Measurements from ENCODE around the gene TPCN1. TPM values are rescaled to one million over a fixed set of nuclear protein-coding genes. Genes with fewer than 3 reads are reported as not detected.

TPCN1 gene
- polyA plus RNA-seq: 1.6 and 1.9 TPM in 2 replicates

GRCh38 chr12:113221181-113221996 is at the start of gene TPCN1:
Gene TPCN1 (plus strand): TSS chr12:113221464. CDS start chr12:113226853, 5,389 bp downstream.

GRCh38 chr12:113185180-113186032 is 35.9 kb upstream of the TPCN1 start, which contains the start of the genes DDX54 and RITA1:
Gene DDX54 (minus strand): TSS chr12:113185478. CDS start chr12:113185451, 27 bp downstream.
Gene RITA1 (plus strand): TSS chr12:113185721. CDS start chr12:113186747, 1,026 bp downstream.

DNA sequence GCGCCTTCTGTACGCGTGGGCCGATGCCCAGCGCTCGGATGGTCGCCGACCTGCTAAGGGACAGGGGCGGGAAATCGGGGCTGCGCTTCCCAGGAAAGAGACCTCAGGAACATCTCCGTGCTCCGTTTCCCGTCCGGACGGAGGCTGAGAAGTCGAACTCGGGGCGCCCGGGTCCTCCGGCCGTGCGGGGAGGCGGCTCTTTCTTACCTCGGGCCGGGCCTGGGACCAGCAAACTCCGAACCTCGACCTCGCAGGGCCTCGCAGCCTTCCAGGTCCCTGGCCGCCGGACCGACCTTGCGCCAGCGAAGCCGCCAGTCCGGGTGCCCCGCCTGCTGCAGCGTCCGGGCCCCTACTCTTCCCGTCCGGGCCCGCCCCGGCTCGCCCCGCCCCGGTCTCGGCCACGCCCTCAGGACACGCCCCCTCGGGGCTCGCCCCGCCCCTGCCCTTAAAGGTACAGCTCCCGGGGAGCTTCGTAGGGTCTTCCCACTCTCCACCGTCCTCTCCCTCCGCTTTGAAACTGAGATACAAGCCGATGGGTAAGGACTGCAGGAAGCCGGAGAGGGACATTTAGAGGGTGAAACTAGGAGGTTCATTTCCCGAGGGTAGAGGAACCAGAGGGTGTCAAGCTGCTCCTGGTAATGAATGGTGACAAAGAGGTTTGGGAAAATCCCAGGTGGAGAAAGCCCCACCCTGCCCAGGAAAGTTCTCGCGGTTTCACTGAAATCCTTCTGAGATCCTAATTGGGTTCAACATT is 113.7 kb downstream of the TPCN1 start, which contains the start of gene SLC8B1:
TSS of gene SLC8B1 (minus strand) at position 324 of the 754 bp plus-strand sequence. CDS start 2,231 bp downstream, outside the sequence.

Other genes starting within 250 kb of the TPCN1 start
- 0.34 TPM in 1 of 2 replicates, not detected in the other for gene OAS2, start 242.9 kb upstream of the TPCN1 start, polyA plus RNA-seq
- gene DTX1, start 164.7 kb upstream of the TPCN1 start, polyA plus RNA-seq: 11.7 and 13.5 TPM in 2 replicates
- 5.5 TPM in 1 of 2 replicates, not detected in the other for gene RASAL1, start 85.7 kb upstream of the TPCN1 start, polyA plus RNA-seq
- gene CFAP73, start 71.7 kb upstream of the TPCN1 start, polyA plus RNA-seq: not detected in 2 replicates
- 5.3 and 6.1 TPM in 2 replicates for gene DDX54, start 36.0 kb upstream of the TPCN1 start, polyA plus RNA-seq
- gene RITA1, start 35.7 kb upstream of the TPCN1 start, polyA plus RNA-seq: 10.7 and 13.0 TPM in 2 replicates
- gene SLC8B1, start 113.6 kb downstream of the TPCN1 start, polyA plus RNA-seq: 0.40 and 1.3 TPM in 2 replicates
- 21.0 and 25.4 TPM in 2 replicates for gene PLBD2, start 137.1 kb downstream of the TPCN1 start, polyA plus RNA-seq
- gene SDS, start 182.4 kb downstream of the TPCN1 start, polyA plus RNA-seq: 0.30 and 0.98 TPM in 2 replicates
- gene SDSL, start 200.9 kb downstream of the TPCN1 start, polyA plus RNA-seq: 4.2 and 14.5 TPM in 2 replicates